GM21515 (cell line): Measurements from ENCODE around the gene CPT1B.
"Not testable (repeated sequence)": the region's sequence is repeated elsewhere in the genome, so short reads cannot be mapped to it uniquely, and the experiment has no call there.

ENCODE experiments used
- ATAC-seq: cut with Tn5 transposase; IDR thresholded peaks from one replicate; pipeline ENCODE4 v1.9.1; 2021; ENCODE audit not compliant: unreplicated experiment

The CPT1B gene

GRCh38 chr22:50610041-50610451 is 31.8 kb upstream of the CPT1B start:
- ATAC-seq = no peak

- no peak for ATAC-seq
These were observed 31.4 kb upstream of the CPT1B start for GRCh38 chr22:50609599-50609998.

GRCh38 chr22:50608996-50609395 is 30.8 kb upstream of the CPT1B start:
- no peak for ATAC-seq

- not testable (repeated sequence) for ATAC-seq
These were observed 30.0 kb upstream of the CPT1B start for GRCh38 chr22:50608058-50608840.

GRCh38 chr22:50607659-50608020 is 29.4 kb upstream of the CPT1B start:
- ATAC-seq = no peak

GRCh38 chr22:50606946-50607658 is 28.9 kb upstream of the CPT1B start:
- no peak for ATAC-seq

- no peak for ATAC-seq
These were observed 28.1 kb upstream of the CPT1B start for GRCh38 chr22:50606165-50606945.

- no peak for ATAC-seq
These were observed 27.4 kb upstream of the CPT1B start for GRCh38 chr22:50605613-50606074.

- ATAC-seq = no peak
These were observed 26.9 kb upstream of the CPT1B start for GRCh38 chr22:50605002-50605612.

GRCh38 chr22:50604256-50605001 is 26.2 kb upstream of the CPT1B start:
- no peak for ATAC-seq

- no peak for ATAC-seq
These were observed 25.5 kb upstream of the CPT1B start for GRCh38 chr22:50603511-50604255.

GRCh38 chr22:50602338-50602700 is 24.1 kb upstream of the CPT1B start:
- ATAC-seq = no peak

- no peak for ATAC-seq
These were observed 23.6 kb upstream of the CPT1B start for GRCh38 chr22:50601669-50602337.

GRCh38 chr22:50600967-50601668 is 22.9 kb upstream of the CPT1B start:
- no peak for ATAC-seq

- ATAC-seq = no peak
These were observed 22.3 kb upstream of the CPT1B start, which contains the start of gene MAPK8IP2 for GRCh38 chr22:50600538-50600937. MAPK8IP2 (plus strand) TSS chr22:50600793; CDS start chr22:50600819, 26 bp downstream.

GRCh38 chr22:50599816-50600455 is 21.7 kb upstream of the CPT1B start:
- no peak for ATAC-seq

GRCh38 chr22:50597097-50597496 is 18.9 kb upstream of the CPT1B start:
- no peak for ATAC-seq

GRCh38 chr22:50595189-50595588 is 17.0 kb upstream of the CPT1B start:
- ATAC-seq = no peak
